Measurements from ENCODE around the gene IPO4. TPM values are rescaled to one million over a fixed set of nuclear protein-coding genes. Genes with fewer than 3 reads are reported as not detected.

The IPO4 gene
- total and polyA plus RNA-seq, 2 of the 13 experiments (the other 11 are each of a cell fraction or from before 2014, with no cell fraction given) = 39.0 to 179 TPM

GRCh38 chr14:24232121-24232644 is 43.6 kb upstream of the IPO4 start, which contains the start of gene NEDD8 (continued):
- TF ChIP-seq, protein P1, sequence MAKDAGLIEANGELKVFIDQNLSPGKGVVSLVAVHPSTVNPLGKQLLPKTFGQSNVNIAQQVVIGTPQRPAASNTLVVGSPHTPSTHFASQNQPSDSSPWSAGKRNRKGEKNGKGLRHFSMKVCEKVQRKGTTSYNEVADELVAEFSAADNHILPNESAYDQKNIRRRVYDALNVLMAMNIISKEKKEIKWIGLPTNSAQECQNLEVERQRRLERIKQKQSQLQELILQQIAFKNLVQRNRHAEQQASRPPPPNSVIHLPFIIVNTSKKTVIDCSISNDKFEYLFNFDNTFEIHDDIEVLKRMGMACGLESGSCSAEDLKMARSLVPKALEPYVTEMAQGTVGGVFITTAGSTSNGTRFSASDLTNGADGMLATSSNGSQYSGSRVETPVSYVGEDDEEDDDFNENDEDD (CRISPR knock-in tag; IDR thresholded peaks at IDR 0.05; ENCODE audit: borderline replicate concordance) = peak; percentile 43; the same call in 1 of the 2 replicates
- TF ChIP-seq RXRA (CRISPR knock-in tag; IDR thresholded peaks at IDR 0.05) (no peak; the same call in 1 of the 2 replicates), ATF5 (CRISPR knock-in tag; IDR thresholded peaks at IDR 0.05; ENCODE audit: low read depth) (no peak), ZSCAN25 (CRISPR knock-in tag; IDR thresholded peaks at IDR 0.05) (peak; percentile 88), ZNF225 (CRISPR knock-in tag; IDR thresholded peaks at IDR 0.05) (no peak), CBX1 (IDR thresholded peaks at IDR 0.05; ENCODE audit: low read depth) (peak; percentile 4), KLF9 (CRISPR knock-in tag; IDR thresholded peaks at IDR 0.05; ENCODE audit: low read depth) (no peak), ZNF775 (CRISPR knock-in tag; IDR thresholded peaks at IDR 0.05; ENCODE audit: borderline replicate concordance) (no peak; the same call in 1 of the 2 replicates), CHD4 (IDR thresholded peaks at IDR 0.05; ENCODE audit: borderline replicate concordance, low read length) (no peak), ZFP1 (CRISPR knock-in tag; IDR thresholded peaks at IDR 0.05) (peak; percentile 79; the same call in 1 of the 2 replicates), KLF11 (CRISPR knock-in tag; IDR thresholded peaks at IDR 0.05) (no peak), ARID4A (CRISPR knock-in tag; IDR thresholded peaks at IDR 0.05; ENCODE audit: borderline replicate concordance) (peak; percentile 88), ZNF598 (CRISPR knock-in tag; IDR thresholded peaks at IDR 0.05; ENCODE audit: borderline replicate concordance) (0 out of 2 replicates have a peak, but pooled peaks have one; percentile 71), GTF2F1 (IDR thresholded peaks at IDR 0.05; ENCODE audit: low read length) (no peak), XRCC5 (optimal IDR thresholded peaks at IDR 0.05; ENCODE audit: low read length) (no peak), MAFK (conservative IDR thresholded peaks at IDR 0.05 in 1 of 2, IDR thresholded peaks at IDR 0.05 in 1 of 2; ENCODE audit: low read length in 2 of 2) (no peak), SIX1 (CRISPR knock-in tag; IDR thresholded peaks at IDR 0.05; ENCODE audit: borderline replicate concordance) (peak; percentile 40; the same call in 1 of the 2 replicates), GATAD2A (CRISPR knock-in tag; IDR thresholded peaks at IDR 0.05) (no peak), ZNF670 (CRISPR knock-in tag; IDR thresholded peaks at IDR 0.05; ENCODE audit: borderline replicate concordance) (no peak)
- TF ChIP-seq, protein P2, sequence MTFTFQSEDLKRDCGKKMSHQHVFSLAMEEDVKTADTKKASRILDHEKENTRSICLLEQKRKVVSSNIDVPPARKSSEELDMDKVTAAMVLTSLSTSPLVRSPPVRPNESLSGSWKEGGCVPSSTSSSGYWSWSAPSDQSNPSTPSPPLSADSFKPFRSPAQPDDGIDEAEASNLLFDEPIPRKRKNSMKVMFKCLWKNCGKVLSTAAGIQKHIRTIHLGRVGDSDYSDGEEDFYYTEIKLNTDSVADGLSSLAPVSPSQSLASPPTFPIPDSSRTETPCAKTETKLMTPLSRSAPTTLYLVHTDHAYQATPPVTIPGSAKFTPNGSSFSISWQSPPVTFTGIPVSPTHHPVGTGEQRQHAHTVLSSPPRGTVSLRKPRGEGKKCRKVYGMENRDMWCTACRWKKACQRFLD (CRISPR knock-in tag; IDR thresholded peaks at IDR 0.05; ENCODE audit: borderline replicate concordance) = no peak; the same call in 1 of the 2 replicates

Data from HepG2 (cell line).